CD4-positive, alpha-beta memory T cell (primary cell): Measurements from ENCODE around the gene LRRK1. TPM values are rescaled to one million over a fixed set of nuclear protein-coding genes. Genes with fewer than 3 reads are reported as not detected.

Experiments used
- CTCF ChIA-PET: fragments of 350-600 bp; sonication (Branson Sonifier 250); formaldehyde crosslinking; loops from one replicate; lab custom pipeline; 2021; ENCODE audit warnings: inconsistent platforms; ENCODE audit not compliant: partially characterized antibody; lab: Charles Lee
- POLR2A ChIA-PET: fragments of 350-600 bp; sonication (Branson Sonifier 250); formaldehyde crosslinking; loops from one replicate; lab custom pipeline; 2021; ENCODE audit not compliant: partially characterized antibody; lab: Charles Lee
- DNase-seq, 5 donors: peaks; one replicate each; pipeline versions ENCODE4 v3.0.0 to v3.0.0-alpha.2; 2020 to 2022; ENCODE audit warnings: mixed read lengths in 1 of 5
- H3K27ac ChIP-seq: one replicate; pipeline ENCODE4 v1.7.0; 2013; ENCODE audit warnings: low read depth, low read length
- H3K27me3 ChIP-seq: 2 replicates; pipeline ENCODE4 v1.7.0; 2013; ENCODE audit warnings: mild to moderate bottlenecking, low read length, moderate library complexity; ENCODE audit not compliant: insufficient read depth
- H3K36me3 ChIP-seq: 2 replicates; pipeline ENCODE4 v1.7.0; 2013; ENCODE audit warnings: mild to moderate bottlenecking, low read length, moderate library complexity; ENCODE audit not compliant: insufficient read depth
- H3K4me1 ChIP-seq: 2 replicates; pipeline ENCODE4 v1.7.0; 2013; ENCODE audit warnings: mild to moderate bottlenecking, low read length, moderate library complexity; ENCODE audit not compliant: insufficient read depth
- H3K4me3 ChIP-seq, 2 donors: one replicate each; pipeline ENCODE4 v1.7.0; 2013; ENCODE audit warnings: low read length in 2 of 2, mild to moderate bottlenecking in 1 of 2
- H3K9me3 ChIP-seq, 2 donors: one replicate each; pipeline ENCODE4 v1.7.0; 2013; ENCODE audit warnings: low read length in 2 of 2, control low read depth in 1 of 2; ENCODE audit not compliant: control insufficient read depth in 1 of 2
- H3K27ac Mint-ChIP-seq, 7 donors: one replicate each; pipeline ENCODE4 v1.8.0; 2020 to 2021; ENCODE audit warnings: mixed read lengths in 7 of 7, mild to moderate bottlenecking in 6 of 7, inconsistent platforms in 3 of 7, moderate library complexity in 3 of 7
- H3K27me3 Mint-ChIP-seq, 2 donors: one replicate each; pipeline ENCODE4 v1.8.0; 2020 to 2021; ENCODE audit warnings: mixed read lengths in 2 of 2
- H3K36me3 Mint-ChIP-seq, 2 donors: one replicate each; pipeline ENCODE4 v1.8.0; 2020 to 2021; ENCODE audit warnings: mixed read lengths in 2 of 2, inconsistent platforms in 1 of 2, mild to moderate bottlenecking in 1 of 2
- H3K4me1 Mint-ChIP-seq, 4 donors: one replicate each; pipeline ENCODE4 v1.8.0; 2020 to 2021; ENCODE audit warnings: mixed read lengths in 4 of 4, mild to moderate bottlenecking in 1 of 4
- H3K4me3 Mint-ChIP-seq, 8 donors: one replicate each; pipeline ENCODE4 v1.8.0; 2020 to 2021; ENCODE audit warnings: mixed read lengths in 8 of 8, mild to moderate bottlenecking in 7 of 8, moderate library complexity in 6 of 8, inconsistent platforms in 3 of 8
- H3K9me3 Mint-ChIP-seq, 8 donors: one replicate each; pipeline ENCODE4 v1.8.0; 2020 to 2021; ENCODE audit warnings: mixed read lengths in 8 of 8, mild to moderate bottlenecking in 5 of 8, inconsistent platforms in 3 of 8, moderate library complexity in 1 of 8
- intact Hi-C: fragments of 100-400 bp; cut with micrococcal nuclease; formaldehyde crosslinking; loops from one replicate; pipeline ENCODE4 v1.15.1; 2023
- polyA plus RNA-seq, 2 donors: library from polyadenylated mRNA; unstranded; fragments of 300-500 nt; fragmentation: Illumina TruSeq; gene quantifications; one replicate each; pipeline ENCODE4 v1.2.3, GENCODE V29; 2021
- total RNA-seq, 2 experiments: library from RNA; stranded (reverse); gene quantifications; one replicate each; pipeline ENCODE4 v1.2.3, GENCODE V29; 2021

The LRRK1 gene
- total and polyA plus RNA-seq, 4 experiments from 2014 or later = 0.50 to 0.58 (median 0.53) TPM; not detected in 1

DNA sequence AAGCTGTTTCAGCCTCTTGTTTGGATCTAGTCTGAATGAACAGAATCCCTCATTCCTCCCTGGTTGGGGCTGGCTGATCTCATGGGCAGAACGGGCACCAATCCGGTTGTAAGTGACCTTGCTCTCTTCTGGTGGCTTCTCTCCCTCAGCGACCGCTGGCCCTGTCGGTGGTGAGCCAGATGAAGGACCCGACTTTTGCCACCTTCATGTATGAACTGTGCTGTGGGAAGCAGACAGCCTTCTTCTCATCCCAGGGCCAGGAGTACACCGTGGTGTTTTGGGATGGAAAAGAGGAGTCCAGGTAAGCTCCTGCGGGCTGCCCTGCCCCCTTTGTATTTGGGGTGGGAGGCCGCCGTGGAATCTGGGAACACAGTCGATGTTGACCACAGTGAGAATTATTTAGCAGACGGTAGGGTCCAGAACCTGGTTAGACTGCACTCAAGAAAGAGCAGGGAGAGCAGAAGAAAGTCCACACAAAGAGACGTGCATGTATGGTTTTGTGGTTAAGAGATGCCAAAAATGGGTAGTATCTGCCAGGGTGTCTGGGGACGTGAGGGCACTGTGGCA is 138.8 kb downstream of the LRRK1 start:
- Histone ChIP-seq H3K27ac (no peak overlapping the region), H3K9me3 (no peaks in the 10 kb centered on the region), H3K36me3 (no peaks in the 10 kb centered on the region), H3K4me3 (no peak overlapping the region), H3K4me1 (no peaks in the 10 kb centered on the region), H3K27me3 (no peaks in the 10 kb centered on the region)
- Mint-ChIP-seq H3K9me3 (peaks cover 0 to 4% (median 0%) of the 10 kb centered on the region in 8 donors), H3K27me3 (peaks cover 4% of the 10 kb centered on the region in 2 donors), H3K4me3 (no peak overlapping the region), H3K4me1 (no peaks in the 10 kb centered on the region), H3K36me3 (no peaks in the 10 kb centered on the region), H3K27ac (peak overlapping the region in 1 of 7 donors; percentile 70)
- DNase-seq = no peak
- POLR2A ChIA-PET = no interaction called here
- CTCF ChIA-PET = interaction anchor here (0.6 kb wide), 1 partner anchor 12 kb away, joined by 3 read pairs; no protein-coding TSS in a partner anchor
- intact Hi-C loops = no loop called here

DNA sequence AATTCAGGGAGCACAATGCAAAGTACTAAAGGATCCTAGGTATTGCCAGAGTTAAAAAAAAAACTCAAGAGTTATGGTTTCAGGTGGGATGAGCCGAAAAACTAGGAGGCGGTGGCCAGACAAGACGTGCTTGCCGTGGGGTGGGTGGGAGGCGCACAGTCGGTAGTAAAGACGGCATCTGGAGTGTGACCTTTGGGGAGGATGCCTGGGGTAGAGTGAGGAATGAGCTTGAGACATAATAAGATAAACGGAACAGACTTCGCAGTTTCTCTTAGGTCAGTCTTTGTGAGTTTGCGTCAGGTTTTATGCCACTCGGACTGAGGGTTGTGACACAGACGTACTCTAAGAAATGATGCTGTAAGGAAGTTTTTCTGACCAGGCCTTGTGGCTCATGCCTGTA is 139.6 kb downstream of the LRRK1 start:
- Mint-ChIP-seq H3K36me3 (no peaks in the 10 kb centered on the region), H3K27me3 (peaks cover 4 to 6% of the 10 kb centered on the region in 2 donors), H3K27ac (no peak overlapping the region), H3K4me1 (no peaks in the 10 kb centered on the region), H3K4me3 (no peak overlapping the region), H3K9me3 (peaks cover 0 to 4% (median 0%) of the 10 kb centered on the region in 8 donors)
- no peaks in the 10 kb centered on the region for H3K27me3 ChIP-seq
- DNase-seq = no peak
- no peaks in the 10 kb centered on the region for H3K9me3 ChIP-seq
- CTCF ChIA-PET = interaction anchor here (1.0 kb wide), 1 partner anchor 50 kb away, joined by 3 read pairs; no protein-coding TSS in a partner anchor
- H3K4me3 ChIP-seq = no peak overlapping the region
- no peaks in the 10 kb centered on the region for H3K4me1 ChIP-seq
- H3K27ac ChIP-seq = no peak overlapping the region
- POLR2A ChIA-PET = no interaction called here
- no peaks in the 10 kb centered on the region for H3K36me3 ChIP-seq
- intact Hi-C loops = no loop called here

DNA sequence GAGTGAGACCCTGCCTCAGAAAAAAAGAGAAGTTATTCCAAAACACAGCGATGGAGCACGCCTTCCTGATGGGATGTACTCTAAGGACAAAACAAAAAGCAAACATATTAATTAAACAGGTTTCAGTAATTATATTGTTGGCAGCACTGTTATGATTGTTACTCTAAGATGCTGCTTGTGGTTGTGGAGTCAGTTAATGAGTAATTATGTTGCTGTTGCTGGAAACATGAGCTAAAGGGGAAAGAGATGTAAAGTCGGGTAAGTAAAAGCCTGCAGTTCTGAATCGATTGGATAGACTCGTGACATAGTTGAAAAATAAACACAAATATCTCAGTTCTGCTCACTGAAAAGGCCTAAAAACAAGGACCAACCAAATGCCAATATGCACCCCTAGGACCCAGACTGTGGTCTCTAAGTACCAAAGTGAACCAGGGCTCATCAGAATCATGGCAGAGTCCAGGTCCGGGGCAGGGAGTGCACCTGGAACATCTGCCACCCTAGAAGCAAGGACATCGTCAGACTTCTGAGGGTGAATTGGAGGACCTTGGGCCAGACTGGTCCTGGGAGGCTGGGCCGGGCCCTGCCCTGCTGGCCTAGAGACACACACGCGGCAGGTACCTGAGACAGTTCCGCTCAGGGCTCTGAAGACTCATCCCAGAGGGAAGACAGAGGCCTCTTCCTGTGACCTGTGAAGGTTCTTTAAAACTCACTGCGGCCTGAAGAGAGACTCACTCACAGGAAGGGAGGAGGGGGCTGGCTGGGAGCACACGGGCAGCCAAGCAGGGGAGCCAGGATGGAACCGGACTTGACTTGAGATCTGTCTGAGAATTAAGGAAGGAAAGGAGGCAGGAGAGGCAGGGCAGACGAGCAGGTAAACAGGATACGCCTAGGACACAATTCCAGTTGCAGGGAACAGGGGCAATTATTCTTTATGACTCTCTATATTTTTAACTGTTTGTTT is 140.5 kb downstream of the LRRK1 start:
- Mint-ChIP-seq H3K4me3 (no peak overlapping the region), H3K36me3 (no peaks in the 10 kb centered on the region), H3K27ac (no peak overlapping the region), H3K9me3 (peaks cover 0 to 4% (median 0%) of the 10 kb centered on the region in 8 donors), H3K4me1 (no peaks in the 10 kb centered on the region), H3K27me3 (peaks cover 4 to 6% of the 10 kb centered on the region in 2 donors)
- intact Hi-C loops = no loop called here
- no peaks in the 10 kb centered on the region for H3K36me3 ChIP-seq
- no peak overlapping the region for H3K27ac ChIP-seq
- H3K27me3 ChIP-seq = no peaks in the 10 kb centered on the region
- H3K4me3 ChIP-seq = no peak overlapping the region
- no peak for DNase-seq
- no peaks in the 10 kb centered on the region for H3K9me3 ChIP-seq
- H3K4me1 ChIP-seq = no peaks in the 10 kb centered on the region
- ChIA-PET POLR2A (no interaction called here), CTCF (interaction anchor here (1.0 kb wide), 1 partner anchor 51 kb away, joined by 3 read pairs; no protein-coding TSS in a partner anchor)

DNA sequence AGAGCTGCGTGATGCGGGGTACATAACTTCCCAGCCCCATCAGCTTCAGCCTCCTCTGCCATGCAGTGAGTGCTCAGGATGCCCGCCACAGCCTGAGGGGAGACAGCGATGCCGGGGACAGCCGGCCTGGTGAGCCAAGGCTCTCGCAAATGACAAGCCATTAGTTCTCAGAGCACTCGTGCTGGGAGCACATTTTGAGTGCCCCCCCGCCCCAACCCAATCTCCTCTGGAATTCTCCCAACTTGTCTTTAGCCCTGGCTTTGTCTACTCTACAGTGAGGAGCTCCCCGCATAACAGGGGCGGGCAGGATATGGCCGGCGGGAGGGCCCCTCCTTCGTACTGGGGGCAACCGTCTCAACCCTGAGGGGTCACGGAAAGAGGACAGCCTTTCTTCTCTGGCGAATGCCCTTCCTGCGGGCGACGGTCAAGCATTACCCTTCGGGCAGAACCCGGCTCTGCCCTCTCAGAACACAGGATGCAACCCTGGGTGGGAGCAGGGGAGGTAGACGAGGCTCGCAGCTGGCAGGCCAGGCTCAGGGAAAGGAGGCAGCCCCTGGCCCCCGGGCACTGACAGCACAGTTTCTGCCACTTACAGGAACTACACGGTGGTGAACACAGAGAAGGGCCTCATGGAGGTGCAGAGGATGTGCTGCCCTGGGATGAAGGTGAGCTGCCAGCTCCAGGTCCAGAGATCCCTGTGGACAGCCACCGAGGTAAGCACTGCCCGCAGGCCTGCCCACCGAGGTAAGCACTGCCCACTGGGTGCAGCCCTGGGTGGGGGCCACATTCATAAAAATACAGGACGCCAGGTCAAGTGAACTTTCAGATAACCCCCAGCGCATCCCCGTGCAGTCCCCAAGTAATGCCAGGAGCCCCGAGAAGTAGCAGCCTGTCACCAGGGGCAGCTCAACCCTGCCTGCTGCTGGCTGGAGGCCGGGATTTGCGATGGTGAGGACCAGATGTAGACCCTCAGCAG is 141.7 kb downstream of the LRRK1 start:
- Histone ChIP-seq H3K4me1 (no peaks in the 10 kb centered on the region), H3K9me3 (no peaks in the 10 kb centered on the region), H3K4me3 (no peak overlapping the region), H3K27me3 (no peaks in the 10 kb centered on the region), H3K36me3 (no peaks in the 10 kb centered on the region), H3K27ac (no peak overlapping the region)
- Mint-ChIP-seq H3K4me1 (no peaks in the 10 kb centered on the region), H3K36me3 (no peaks in the 10 kb centered on the region), H3K9me3 (peaks cover 0 to 4% (median 0%) of the 10 kb centered on the region in 8 donors), H3K4me3 (no peak overlapping the region), H3K27me3 (peaks cover 2 to 6% of the 10 kb centered on the region in 2 donors), H3K27ac (no peak overlapping the region)
- intact Hi-C loops = no loop called here
- DNase-seq = no peak
- ChIA-PET POLR2A (no interaction called here), CTCF (no interaction called here)

DNA sequence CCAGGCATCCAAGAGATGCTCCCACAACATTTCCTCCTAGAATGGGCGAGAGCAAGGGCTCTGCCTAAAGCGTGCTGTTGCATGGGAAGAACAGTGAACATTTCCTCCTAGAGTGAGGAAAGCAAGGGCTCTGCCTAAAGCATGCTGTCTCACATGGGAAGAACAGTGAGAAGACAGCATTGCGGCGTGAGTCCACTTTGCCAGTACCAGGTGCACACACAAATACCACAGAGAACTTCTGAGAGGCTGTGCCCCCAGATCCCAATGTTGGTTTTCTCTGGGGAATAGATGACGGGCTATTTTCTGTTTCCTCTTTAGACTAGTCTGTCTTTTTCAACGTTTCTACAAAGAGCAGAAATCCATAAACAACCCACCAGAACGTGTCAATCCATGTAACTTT is 142.9 kb downstream of the LRRK1 start:
- no peak overlapping the region for H3K4me3 Mint-ChIP-seq
- no peak overlapping the region for H3K27ac ChIP-seq
- DNase-seq = no peak

DNA sequence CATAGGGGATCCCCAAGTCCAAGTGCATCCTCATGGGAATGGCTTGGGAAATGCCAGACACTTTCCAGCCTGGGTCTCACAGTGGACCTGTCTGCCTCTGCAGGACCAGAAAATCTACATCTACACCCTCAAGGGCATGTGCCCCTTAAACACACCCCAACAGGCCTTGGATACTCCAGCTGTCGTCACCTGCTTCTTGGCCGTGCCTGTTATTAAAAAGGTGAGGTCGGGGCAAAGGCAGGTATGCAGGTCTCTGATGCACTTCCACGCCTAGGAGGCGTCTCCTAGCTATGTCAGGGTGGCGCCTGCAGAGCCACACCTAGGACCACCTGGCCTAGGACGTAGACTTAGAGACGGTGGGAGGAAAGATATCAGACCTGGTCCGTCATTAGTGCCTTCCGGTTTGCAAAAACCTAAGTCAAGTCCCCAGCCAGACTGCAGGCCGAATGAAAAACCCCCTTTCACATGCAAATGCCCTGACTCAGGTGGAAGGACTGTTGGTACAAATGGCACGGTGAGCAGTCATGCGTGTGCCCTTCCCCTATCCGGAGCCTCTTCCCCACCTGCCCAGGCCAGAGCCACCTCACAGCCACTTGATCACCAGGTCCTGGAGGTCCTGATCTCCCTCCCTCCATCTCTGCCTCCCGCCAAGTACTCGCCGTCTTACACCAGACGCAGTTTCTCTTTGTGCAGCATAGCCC is 143.5 kb downstream of the LRRK1 start:
- CTCF ChIA-PET = no interaction called here
- H3K27ac Mint-ChIP-seq = no peak overlapping the region
- H3K27ac ChIP-seq = no peak overlapping the region
- no peak overlapping the region for H3K4me3 Mint-ChIP-seq
- H3K4me1 Mint-ChIP-seq = no peaks in the 10 kb centered on the region
- POLR2A ChIA-PET = no interaction called here
- H3K4me3 ChIP-seq = no peak overlapping the region
- no peaks in the 10 kb centered on the region for H3K27me3 ChIP-seq
- H3K27me3 Mint-ChIP-seq = peaks cover 0 to 6% of the 10 kb centered on the region in 2 donors
- no peaks in the 10 kb centered on the region for H3K9me3 ChIP-seq
- H3K9me3 Mint-ChIP-seq = peaks cover 0 to 4% (median 0%) of the 10 kb centered on the region in 8 donors
- intact Hi-C loops = no loop called here
- H3K36me3 ChIP-seq = no peaks in the 10 kb centered on the region
- no peak for DNase-seq
- no peaks in the 10 kb centered on the region for H3K4me1 ChIP-seq
- H3K36me3 Mint-ChIP-seq = no peaks in the 10 kb centered on the region

More for the DNA sequence above, 142.9 kb downstream of the LRRK1 start:
- Mint-ChIP-seq H3K36me3 (no peaks in the 10 kb centered on the region), H3K27me3 (peaks cover 0 to 6% of the 10 kb centered on the region in 2 donors), H3K27ac (no peak overlapping the region), H3K9me3 (peaks cover 0 to 4% (median 0%) of the 10 kb centered on the region in 8 donors), H3K4me1 (no peaks in the 10 kb centered on the region)
- Histone ChIP-seq H3K4me1 (no peaks in the 10 kb centered on the region), H3K4me3 (no peak overlapping the region), H3K27me3 (no peaks in the 10 kb centered on the region), H3K9me3 (no peaks in the 10 kb centered on the region), H3K36me3 (no peaks in the 10 kb centered on the region)
- intact Hi-C loops = no loop called here
- CTCF ChIA-PET = no interaction called here
- POLR2A ChIA-PET = no interaction called here
